Measurements from ENCODE around the gene TUBD1. TPM values are rescaled to one million over a fixed set of nuclear protein-coding genes. Genes with fewer than 3 reads are reported as not detected.

The TUBD1 gene
- total and polyA plus RNA-seq, 2 of the 13 experiments (the other 11 are each of a cell fraction or from before 2014, with no cell fraction given) = 18.2 to 25.9 TPM

GRCh38 chr17:59892924-59893675, at the start of gene TUBD1, which contains the start of gene RPS6KB1 (continued):
- TF ChIP-seq USF2 (IDR thresholded peaks at IDR 0.05; ENCODE audit: low read depth, low read length) (no peak), USF2 (CRISPR knock-in tag; IDR thresholded peaks at IDR 0.05; ENCODE audit: borderline replicate concordance) (no peak), RFX5 (IDR thresholded peaks at IDR 0.05; ENCODE audit: low read depth, low read length) (no peak), KLF9 (CRISPR knock-in tag; IDR thresholded peaks at IDR 0.05; ENCODE audit: low read depth) (peak; percentile 59; the same call in 1 of the 2 replicates), TEF (CRISPR knock-in tag; IDR thresholded peaks at IDR 0.05) (0 out of 2 replicates have a peak, but pooled peaks have one; percentile 64), ZNF713 (CRISPR knock-in tag; IDR thresholded peaks at IDR 0.05) (no peak), SIX4 (CRISPR knock-in tag; IDR thresholded peaks at IDR 0.05) (peak; percentile 45; the same call in 1 of the 2 replicates), HNRNPH1 (optimal IDR thresholded peaks at IDR 0.05; ENCODE audit: low read depth, low read length) (no peak), ZNF776 (CRISPR knock-in tag; IDR thresholded peaks at IDR 0.05) (no peak; the same call in 1 of the 2 replicates), ZBTB7A (CRISPR knock-in tag; IDR thresholded peaks at IDR 0.05) (0 out of 2 replicates have a peak, but pooled peaks have one; percentile 42), RBM22 (optimal IDR thresholded peaks at IDR 0.05; ENCODE audit: low read length) (no peak), ZZZ3 (CRISPR knock-in tag; IDR thresholded peaks at IDR 0.05; ENCODE audit: borderline replicate concordance) (peak; percentile 97; the same call in 1 of the 2 replicates), KDM6A (CRISPR knock-in tag; IDR thresholded peaks at IDR 0.05; ENCODE audit: low read depth) (0 out of 2 replicates have a peak, but pooled peaks have one; percentile 3), ZBTB25 (CRISPR knock-in tag; IDR thresholded peaks at IDR 0.05) (peak; percentile 89), NR2C2 (CRISPR knock-in tag; IDR thresholded peaks at IDR 0.05; ENCODE audit: borderline replicate concordance) (peak; percentile 94), CHD2 (IDR thresholded peaks at IDR 0.05; ENCODE audit: low read depth, low read length) (no peak), KLF16 (CRISPR knock-in tag; IDR thresholded peaks at IDR 0.05) (peak in 1 of 2 experiments; percentile 90; a peak in 2 of 4 replicates), CBX5 (CRISPR knock-in tag; IDR thresholded peaks at IDR 0.05; ENCODE audit: borderline replicate concordance) (no peak; the same call in 1 of the 2 replicates)
- TF ChIP-seq, protein P1, sequence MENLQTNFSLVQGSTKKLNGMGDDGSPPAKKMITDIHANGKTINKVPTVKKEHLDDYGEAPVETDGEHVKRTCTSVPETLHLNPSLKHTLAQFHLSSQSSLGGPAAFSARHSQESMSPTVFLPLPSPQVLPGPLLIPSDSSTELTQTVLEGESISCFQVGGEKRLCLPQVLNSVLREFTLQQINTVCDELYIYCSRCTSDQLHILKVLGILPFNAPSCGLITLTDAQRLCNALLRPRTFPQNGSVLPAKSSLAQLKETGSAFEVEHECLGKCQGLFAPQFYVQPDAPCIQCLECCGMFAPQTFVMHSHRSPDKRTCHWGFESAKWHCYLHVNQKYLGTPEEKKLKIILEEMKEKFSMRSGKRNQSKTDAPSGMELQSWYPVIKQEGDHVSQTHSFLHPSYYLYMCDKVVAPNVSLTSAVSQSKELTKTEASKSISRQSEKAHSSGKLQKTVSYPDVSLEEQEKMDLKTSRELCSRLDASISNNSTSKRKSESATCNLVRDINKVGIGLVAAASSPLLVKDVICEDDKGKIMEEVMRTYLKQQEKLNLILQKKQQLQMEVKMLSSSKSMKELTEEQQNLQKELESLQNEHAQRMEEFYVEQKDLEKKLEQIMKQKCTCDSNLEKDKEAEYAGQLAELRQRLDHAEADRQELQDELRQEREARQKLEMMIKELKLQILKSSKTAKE (CRISPR knock-in tag; IDR thresholded peaks at IDR 0.05; ENCODE audit: borderline replicate concordance) = no peak
